Caco-2 (cell line): ENCODE results near the gene BGN. TPM values are rescaled to one million over a fixed set of nuclear protein-coding genes. Genes with fewer than 3 reads are reported as not detected.

ENCODE experiments used
- BruUV-seq: library from RNA; stranded (reverse); fragments of 400-500 nt; replicated peaks from 2 replicates; lab custom pipeline; 2021; lab: Mats Ljungman, UMichigan
- CTCF ChIA-PET: fragments of 300-600 bp; sonication (Branson Sonifier 250); formaldehyde crosslinking; loops from one replicate; lab custom pipeline; 2022; ENCODE audit warnings: antibody characterized with exemption; lab: Charles Lee
- POLR2A ChIA-PET: fragments of 300-600 bp; sonication (Branson Sonifier 250); formaldehyde crosslinking; loops from one replicate; lab custom pipeline; 2022; ENCODE audit warnings: antibody characterized with exemption; lab: Charles Lee
- DNase-seq, 2 experiments: peaks; one replicate each; pipeline versions ENCODE4 v3.0.0 to v3.0.0-alpha.2; 2020 to 2022
- H3K27me3 ChIP-seq: replicated peaks from 2 replicates; pipeline ENCODE4 v1.6.0; 2011; ENCODE audit warnings: low read length; ENCODE audit not compliant: control insufficient read depth, insufficient read depth
- H3K36me3 ChIP-seq: 2 replicates; pipeline ENCODE4 v1.5.1; 2011; ENCODE audit warnings: low read length; ENCODE audit not compliant: control insufficient read depth, insufficient read depth
- H3K4me1 ChIP-seq: fragments of 250-450 bp; sonication (Bioruptor Pico); 2 replicates; pipeline ENCODE4 v1.5.1; 2020; ENCODE audit warnings: mild to moderate bottlenecking
- H3K4me3 ChIP-seq: 2 replicates; pipeline ENCODE4 v1.5.1; 2011; ENCODE audit warnings: low read depth, mild to moderate bottlenecking, control low read depth, low read length
- H3K9me3 ChIP-seq: fragments of 250-450 bp; sonication (Bioruptor Pico); 2 replicates; pipeline ENCODE4 v1.5.1; 2020; ENCODE audit warnings: mild to moderate bottlenecking, moderate library complexity
- H3K27ac Mint-ChIP-seq: one replicate; pipeline ENCODE4 v1.8.0; 2022; ENCODE audit warnings: mixed read lengths; ENCODE audit not compliant: unreplicated experiment
- H3K27me3 Mint-ChIP-seq: one replicate; pipeline ENCODE4 v1.8.0; 2022; ENCODE audit warnings: mixed read lengths; ENCODE audit not compliant: insufficient read depth, unreplicated experiment
- H3K36me3 Mint-ChIP-seq: one replicate; pipeline ENCODE4 v1.8.0; 2022; ENCODE audit warnings: mild to moderate bottlenecking, mixed read lengths; ENCODE audit not compliant: insufficient read depth, unreplicated experiment
- H3K4me1 Mint-ChIP-seq: one replicate; pipeline ENCODE4 v1.8.0; 2022; ENCODE audit warnings: low read depth, mixed read lengths; ENCODE audit not compliant: unreplicated experiment
- H3K4me3 Mint-ChIP-seq: one replicate; pipeline ENCODE4 v1.8.0; 2022; ENCODE audit warnings: mild to moderate bottlenecking, moderate library complexity, mixed read lengths; ENCODE audit not compliant: unreplicated experiment
- H3K9me3 Mint-ChIP-seq: one replicate; pipeline ENCODE4 v1.8.0; 2022; ENCODE audit warnings: mixed read lengths; ENCODE audit not compliant: unreplicated experiment
- intact Hi-C: fragments of 100-400 bp; cut with micrococcal nuclease; formaldehyde crosslinking; loops from one replicate; pipeline ENCODE4 v1.10.0; 2022; ENCODE audit not compliant: unreplicated experiment
- total RNA-seq: library from RNA; stranded (reverse); gene quantifications from 2 replicates; pipeline ENCODE4 v1.2.3, GENCODE V29; 2022
- TF ChIP-seq, protein P1 (sequence below), 2 experiments: fragments of 200-600 bp in 1 of 2; IDR thresholded peaks; 1 replicate in 1 of 2; 2 replicates in 1 of 2; pipeline versions ENCODE4 v1.5.1 to v1.8.0; 2011 to 2022; ENCODE audit warnings: antibody characterized with exemption in 1 of 2, control low read depth in 1 of 2, inconsistent platforms in 1 of 2, low read depth in 1 of 2, low read length in 1 of 2, mild to moderate bottlenecking in 1 of 2, moderate library complexity in 1 of 2; ENCODE audit not compliant: insufficient read depth in 1 of 2, severe bottlenecking in 1 of 2, unreplicated experiment in 1 of 2

BGN gene
- total RNA-seq, 1 experiment from 2014 or later: 9.9 TPM

DNA sequence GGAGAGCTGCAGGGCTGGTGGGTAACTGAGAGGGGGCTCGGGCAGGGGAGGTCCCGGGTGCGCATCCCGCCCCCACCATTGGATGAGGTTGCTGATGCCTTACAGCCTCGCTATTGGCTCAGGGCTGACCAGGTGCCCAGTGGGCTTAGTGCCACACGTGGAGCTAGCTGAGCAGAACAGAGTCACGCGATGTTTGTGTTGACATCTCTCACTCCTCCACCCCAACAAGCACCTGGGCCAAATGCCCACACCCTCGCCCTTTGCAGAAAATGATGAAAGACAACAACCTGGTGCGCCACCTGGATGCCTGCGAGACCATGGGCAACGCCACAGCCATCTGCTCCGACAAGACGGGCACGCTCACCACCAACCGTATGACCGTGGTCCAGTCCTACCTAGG, 54.5 kb downstream of the BGN start:
- ChIA-PET CTCF (interaction anchor here (0.5 to 1.3 kb wide), 2 partner anchors 10 to 830 kb away, joined by 3 to 4 read pairs; partner anchors contain the start of gene EMD), POLR2A (no interaction called here)
- Histone ChIP-seq H3K36me3 (no peaks in the 10 kb centered on the region), H3K4me3 (no peak overlapping the region), H3K4me1 (no peaks in the 10 kb centered on the region), H3K9me3 (no peaks in the 10 kb centered on the region), H3K27me3 (no peaks in the 10 kb centered on the region)
- intact Hi-C loops: no loop called here
- Mint-ChIP-seq H3K36me3 (no peaks in the 10 kb centered on the region), H3K4me1 (no peaks in the 10 kb centered on the region), H3K9me3 (no peaks in the 10 kb centered on the region), H3K27ac (no peak overlapping the region), H3K4me3 (no peak overlapping the region), H3K27me3 (no peaks in the 10 kb centered on the region)
- DNase-seq: no peak
- TF ChIP-seq, protein P1, sequence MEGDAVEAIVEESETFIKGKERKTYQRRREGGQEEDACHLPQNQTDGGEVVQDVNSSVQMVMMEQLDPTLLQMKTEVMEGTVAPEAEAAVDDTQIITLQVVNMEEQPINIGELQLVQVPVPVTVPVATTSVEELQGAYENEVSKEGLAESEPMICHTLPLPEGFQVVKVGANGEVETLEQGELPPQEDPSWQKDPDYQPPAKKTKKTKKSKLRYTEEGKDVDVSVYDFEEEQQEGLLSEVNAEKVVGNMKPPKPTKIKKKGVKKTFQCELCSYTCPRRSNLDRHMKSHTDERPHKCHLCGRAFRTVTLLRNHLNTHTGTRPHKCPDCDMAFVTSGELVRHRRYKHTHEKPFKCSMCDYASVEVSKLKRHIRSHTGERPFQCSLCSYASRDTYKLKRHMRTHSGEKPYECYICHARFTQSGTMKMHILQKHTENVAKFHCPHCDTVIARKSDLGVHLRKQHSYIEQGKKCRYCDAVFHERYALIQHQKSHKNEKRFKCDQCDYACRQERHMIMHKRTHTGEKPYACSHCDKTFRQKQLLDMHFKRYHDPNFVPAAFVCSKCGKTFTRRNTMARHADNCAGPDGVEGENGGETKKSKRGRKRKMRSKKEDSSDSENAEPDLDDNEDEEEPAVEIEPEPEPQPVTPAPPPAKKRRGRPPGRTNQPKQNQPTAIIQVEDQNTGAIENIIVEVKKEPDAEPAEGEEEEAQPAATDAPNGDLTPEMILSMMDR (IDR thresholded peaks at IDR 0.05; ENCODE audit: insufficient read depth in 1 of 2, low read depth in 1 of 2, low read length in 1 of 2, severe bottlenecking in 1 of 2, unreplicated experiment in 1 of 2): no peak
- BruUV-seq: no TSS peak

DNA sequence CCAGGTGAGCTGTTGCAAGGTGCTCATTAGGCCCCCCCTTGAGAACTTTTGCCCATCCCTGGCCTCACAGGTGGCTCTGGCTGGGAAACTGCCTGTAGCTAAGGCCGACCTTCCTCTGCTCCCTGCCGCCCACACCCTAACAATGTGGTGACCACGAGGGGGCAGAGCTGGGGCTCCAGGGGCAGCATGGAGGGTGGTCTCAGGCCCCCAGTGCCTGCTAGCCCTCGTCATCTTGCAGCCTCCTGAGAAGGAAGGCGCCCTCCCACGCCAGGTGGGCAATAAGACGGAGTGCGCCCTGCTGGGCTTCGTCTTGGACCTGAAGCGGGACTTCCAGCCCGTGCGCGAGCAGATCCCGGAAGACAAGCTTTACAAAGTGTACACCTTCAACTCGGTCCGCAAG, 55.0 kb downstream of the BGN start:
- H3K4me3 ChIP-seq: no peak overlapping the region
- BruUV-seq: no TSS peak
- intact Hi-C loops: no loop called here
- H3K9me3 Mint-ChIP-seq: no peaks in the 10 kb centered on the region
- H3K27ac Mint-ChIP-seq: no peak overlapping the region
- no peaks in the 10 kb centered on the region for H3K4me1 Mint-ChIP-seq
- POLR2A ChIA-PET: no interaction called here
- no peak overlapping the region for H3K4me3 Mint-ChIP-seq
- H3K9me3 ChIP-seq: no peaks in the 10 kb centered on the region
- H3K36me3 Mint-ChIP-seq: no peaks in the 10 kb centered on the region
- H3K4me1 ChIP-seq: no peaks in the 10 kb centered on the region
- TF ChIP-seq, protein P1 (IDR thresholded peaks at IDR 0.05; ENCODE audit: insufficient read depth in 1 of 2, low read depth in 1 of 2, low read length in 1 of 2, severe bottlenecking in 1 of 2, unreplicated experiment in 1 of 2): no peak
- CTCF ChIA-PET: interaction anchor here (0.5 to 1.3 kb wide), 2 partner anchors 10 to 829 kb away, joined by 3 to 4 read pairs; partner anchors contain the start of gene EMD
- H3K27me3 ChIP-seq: no peaks in the 10 kb centered on the region
- H3K27me3 Mint-ChIP-seq: no peaks in the 10 kb centered on the region
- DNase-seq: no peak
- no peaks in the 10 kb centered on the region for H3K36me3 ChIP-seq

- no peaks in the 10 kb centered on the region for H3K9me3 ChIP-seq
- no peaks in the 10 kb centered on the region for H3K36me3 ChIP-seq
- H3K4me1 ChIP-seq: no peaks in the 10 kb centered on the region
- POLR2A ChIA-PET: no interaction called here
- Mint-ChIP-seq H3K4me3 (no peak overlapping the region), H3K9me3 (no peaks in the 10 kb centered on the region), H3K36me3 (no peaks in the 10 kb centered on the region), H3K27ac (no peak overlapping the region), H3K4me1 (no peaks in the 10 kb centered on the region), H3K27me3 (no peaks in the 10 kb centered on the region)
- no peaks in the 10 kb centered on the region for H3K27me3 ChIP-seq
- intact Hi-C loops: no loop called here
- TF ChIP-seq, protein P1 (IDR thresholded peaks at IDR 0.05; ENCODE audit: insufficient read depth in 1 of 2, low read depth in 1 of 2, low read length in 1 of 2, severe bottlenecking in 1 of 2, unreplicated experiment in 1 of 2): no peak
- no peak for DNase-seq
- BruUV-seq: no TSS peak
- CTCF ChIA-PET: interaction anchor here (0.5 kb wide), 1 partner anchor 136 kb away, joined by 3 read pairs; no protein-coding TSS in a partner anchor
- H3K4me3 ChIP-seq: no peak overlapping the region
Observed at GRCh38 chrX:153551135-153551534, 56.4 kb downstream of the BGN start.
